IgD-negative memory B cell (primary cell): ENCODE data around the gene FOXK1. TPM values are rescaled to one million over a fixed set of nuclear protein-coding genes. Genes with fewer than 3 reads are reported as not detected.
"Not testable (repeated sequence)": the region's sequence is repeated elsewhere in the genome, so short reads cannot be mapped to it uniquely, and the experiment has no call there.

Experiments
- H3K27ac Mint-ChIP-seq, 3 donors: one replicate each; pipeline ENCODE4 v1.8.0; 2020 to 2022; ENCODE audit warnings: mild to moderate bottlenecking in 3 of 3, mixed read lengths in 3 of 3, moderate library complexity in 1 of 3
- H3K27me3 Mint-ChIP-seq: one replicate; pipeline ENCODE4 v1.8.0; 2021; ENCODE audit warnings: mixed read lengths
- H3K36me3 Mint-ChIP-seq: one replicate; pipeline ENCODE4 v1.8.0; 2020; ENCODE audit warnings: mild to moderate bottlenecking, mixed read lengths
- H3K4me1 Mint-ChIP-seq, 3 donors: one replicate each; pipeline ENCODE4 v1.8.0; 2020 to 2022; ENCODE audit warnings: mixed read lengths in 3 of 3, mild to moderate bottlenecking in 1 of 3
- H3K4me3 Mint-ChIP-seq, 4 donors: one replicate each; pipeline ENCODE4 v1.8.0; 2020 to 2022; ENCODE audit warnings: mild to moderate bottlenecking in 4 of 4, mixed read lengths in 4 of 4, moderate library complexity in 3 of 4
- H3K9me3 Mint-ChIP-seq, 3 donors: one replicate each; pipeline ENCODE4 v1.8.0; 2020 to 2021; ENCODE audit warnings: mixed read lengths in 3 of 3, mild to moderate bottlenecking in 1 of 3
- polyA plus RNA-seq: library from polyadenylated mRNA; unstranded; fragments of 300-500 nt; fragmentation: Illumina TruSeq; gene quantifications from one replicate; pipeline ENCODE4 v1.2.3, GENCODE V29; 2021

FOXK1 gene
- 2.3 TPM for polyA plus RNA-seq

- peak within 1 kb of the TSS; percentile 92 to 98 (median 94) for H3K4me3 Mint-ChIP-seq
- peaks cover 4% of the 10 kb centered on the region for H3K36me3 Mint-ChIP-seq
- peak within 1 kb of the TSS; percentile 77 to 98 (median 95) for H3K27ac Mint-ChIP-seq
- H3K27me3 Mint-ChIP-seq, result peaks cover 1% of the 10 kb centered on the region
- H3K9me3 Mint-ChIP-seq, result no peaks in the 10 kb centered on the region
- peaks cover 16 to 23% (median 18%) of the 10 kb centered on the region in 3 donors for H3K4me1 Mint-ChIP-seq
These were observed at the start of gene FOXK1 for GRCh38 chr7:4681886-4682620. FOXK1 (plus strand) TSS chr7:4682295; CDS start chr7:4682309, 14 bp downstream.

- H3K4me1 Mint-ChIP-seq, result peaks cover 0 to 1% (median 0%) of the 10 kb centered on the region in 3 donors
- H3K9me3 Mint-ChIP-seq, result no peaks in the 10 kb centered on the region
- H3K4me3 Mint-ChIP-seq, result no peak overlapping the region
- H3K27ac Mint-ChIP-seq, result no peak overlapping the region
- peaks cover 8% of the 10 kb centered on the region for H3K27me3 Mint-ChIP-seq
- no peaks in the 10 kb centered on the region for H3K36me3 Mint-ChIP-seq
These were observed 49.1 kb upstream of the FOXK1 start for GRCh38 chr7:4633012-4633411.

- Mint-ChIP-seq H3K4me3 (no peak overlapping the region), H3K27ac (no peak overlapping the region), H3K36me3 (no peaks in the 10 kb centered on the region), H3K4me1 (peaks cover 0 to 1% (median 0%) of the 10 kb centered on the region in 3 donors), H3K9me3 (no peaks in the 10 kb centered on the region), H3K27me3 (peaks cover 8% of the 10 kb centered on the region)
These were observed 47.9 kb upstream of the FOXK1 start for GRCh38 chr7:4634166-4634565.

- Mint-ChIP-seq H3K27me3 (peaks cover 3% of the 10 kb centered on the region), H3K4me3 (peak overlapping the region in 1 of 4 donors; percentile 9), H3K36me3 (no peaks in the 10 kb centered on the region), H3K9me3 (no peaks in the 10 kb centered on the region), H3K27ac (peak overlapping the region in 1 of 3 donors; percentile 76), H3K4me1 (peaks cover 0 to 7% (median 5%) of the 10 kb centered on the region in 3 donors)
These were observed 43.1 kb upstream of the FOXK1 start for GRCh38 chr7:4638781-4639575.

- Mint-ChIP-seq H3K27ac (peak overlapping the region; percentile 62 to 87 (median 84)), H3K27me3 (no peaks in the 10 kb centered on the region), H3K9me3 (no peaks in the 10 kb centered on the region), H3K4me3 (peak overlapping the region; percentile 79 to 92 (median 82)), H3K4me1 (peaks cover 0 to 6% (median 5%) of the 10 kb centered on the region in 3 donors), H3K36me3 (no peaks in the 10 kb centered on the region)
These were observed 40.9 kb upstream of the FOXK1 start for GRCh38 chr7:4641091-4641666.

- H3K36me3 Mint-ChIP-seq, result no peaks in the 10 kb centered on the region
- H3K27ac Mint-ChIP-seq, result peak overlapping the region; percentile 87 to 97 (median 97)
- H3K27me3 Mint-ChIP-seq, result no peaks in the 10 kb centered on the region
- H3K4me3 Mint-ChIP-seq, result peak overlapping the region; percentile 80 to 95 (median 88)
- H3K4me1 Mint-ChIP-seq, result peaks cover 0 to 6% (median 5%) of the 10 kb centered on the region in 3 donors
- H3K9me3 Mint-ChIP-seq, result no peaks in the 10 kb centered on the region
These were observed 40.2 kb upstream of the FOXK1 start for GRCh38 chr7:4641667-4642467.

- H3K27me3 Mint-ChIP-seq, result no peaks in the 10 kb centered on the region
- H3K4me3 Mint-ChIP-seq, result peak overlapping the region; percentile 80 to 95 (median 87)
- H3K36me3 Mint-ChIP-seq, result no peaks in the 10 kb centered on the region
- H3K4me1 Mint-ChIP-seq, result peaks cover 0 to 6% (median 5%) of the 10 kb centered on the region in 3 donors
- H3K9me3 Mint-ChIP-seq, result no peaks in the 10 kb centered on the region
- peak overlapping the region; percentile 87 to 97 (median 97) for H3K27ac Mint-ChIP-seq
These were observed 39.5 kb upstream of the FOXK1 start for GRCh38 chr7:4642468-4643203.

GRCh38 chr7:4643204-4643471 lies 39.0 kb upstream of the FOXK1 start:
- H3K27ac Mint-ChIP-seq, result peak overlapping the region in 2 of 3 donors; percentile 97
- not testable (repeated sequence) for H3K4me3 Mint-ChIP-seq, H3K27me3 Mint-ChIP-seq, H3K4me1 Mint-ChIP-seq, H3K36me3 Mint-ChIP-seq, H3K9me3 Mint-ChIP-seq

GRCh38 chr7:4645246-4645645 lies 36.8 kb upstream of the FOXK1 start:
- no peaks in the 10 kb centered on the region for H3K27me3 Mint-ChIP-seq
- H3K4me3 Mint-ChIP-seq, result peak overlapping the region in 1 of 4 donors; percentile 68
- H3K9me3 Mint-ChIP-seq, result no peaks in the 10 kb centered on the region
- H3K4me1 Mint-ChIP-seq, result peaks cover 0 to 6% (median 5%) of the 10 kb centered on the region in 3 donors
- H3K27ac Mint-ChIP-seq, result peak overlapping the region in 1 of 3 donors; percentile 52
- no peaks in the 10 kb centered on the region for H3K36me3 Mint-ChIP-seq

GRCh38 chr7:4648111-4648510 lies 34.0 kb upstream of the FOXK1 start:
- Mint-ChIP-seq H3K27me3 (no peaks in the 10 kb centered on the region), H3K36me3 (peaks cover 1% of the 10 kb centered on the region), H3K4me3 (no peak overlapping the region), H3K9me3 (peaks cover 0 to 3% (median 0%) of the 10 kb centered on the region in 3 donors), H3K4me1 (peaks cover 0 to 1% (median 0%) of the 10 kb centered on the region in 3 donors), H3K27ac (no peak overlapping the region)

GRCh38 chr7:4650433-4651047 lies 31.6 kb upstream of the FOXK1 start:
- Mint-ChIP-seq H3K4me1 (peaks cover 0 to 1% (median 0%) of the 10 kb centered on the region in 3 donors), H3K27ac (peak overlapping the region in 1 of 3 donors; percentile 21), H3K9me3 (peaks cover 0 to 3% (median 0%) of the 10 kb centered on the region in 3 donors), H3K36me3 (peaks cover 1% of the 10 kb centered on the region), H3K4me3 (no peak overlapping the region), H3K27me3 (no peaks in the 10 kb centered on the region)

- H3K9me3 Mint-ChIP-seq, result peaks cover 6 to 11% (median 6%) of the 10 kb centered on the region in 3 donors
- H3K36me3 Mint-ChIP-seq, result peaks cover 5% of the 10 kb centered on the region
- peaks cover 0 to 1% (median 0%) of the 10 kb centered on the region in 3 donors for H3K4me1 Mint-ChIP-seq
- H3K27me3 Mint-ChIP-seq, result peaks cover 2% of the 10 kb centered on the region
- no peak overlapping the region for H3K4me3 Mint-ChIP-seq
- H3K27ac Mint-ChIP-seq, result no peak overlapping the region
These were observed 28.3 kb upstream of the FOXK1 start for GRCh38 chr7:4653771-4654170.

- peaks cover 2% of the 10 kb centered on the region for H3K27me3 Mint-ChIP-seq
- peaks cover 0 to 1% (median 0%) of the 10 kb centered on the region in 3 donors for H3K4me1 Mint-ChIP-seq
- H3K9me3 Mint-ChIP-seq, result peaks cover 7 to 14% (median 13%) of the 10 kb centered on the region in 3 donors
- H3K27ac Mint-ChIP-seq, result no peak overlapping the region
- no peak overlapping the region for H3K4me3 Mint-ChIP-seq
- peaks cover 5% of the 10 kb centered on the region for H3K36me3 Mint-ChIP-seq
These were observed 26.8 kb upstream of the FOXK1 start for GRCh38 chr7:4655311-4655710.
